Muscle layer of colon (tissue), 2 donors: ENCODE data around the gene RHOA.
A peak's percentile ranks its signal among the peaks of the same experiment; 100 is the strongest.
"Not testable (repeated sequence)": the region's sequence is repeated elsewhere in the genome, so short reads cannot be mapped to it uniquely, and the experiment has no call there.

Experiments
- H3K27ac ChIP-seq: one replicate; pipeline ENCODE4 v1.7.0; 2013; ENCODE audit warnings: low read depth, mild to moderate bottlenecking, low read length, moderate library complexity
- H3K27me3 ChIP-seq, 2 donors: one replicate each; pipeline ENCODE4 v1.7.0; 2013; ENCODE audit warnings: low read length in 2 of 2, mild to moderate bottlenecking in 2 of 2; ENCODE audit not compliant: insufficient read depth in 2 of 2, control insufficient read depth in 1 of 2
- H3K36me3 ChIP-seq: one replicate; pipeline ENCODE4 v1.7.0; 2013; ENCODE audit warnings: mild to moderate bottlenecking, low read length; ENCODE audit not compliant: insufficient read depth
- H3K4me1 ChIP-seq: one replicate; pipeline ENCODE4 v1.7.0; 2013; ENCODE audit warnings: mild to moderate bottlenecking, low read length; ENCODE audit not compliant: insufficient read depth
- H3K4me3 ChIP-seq, 2 donors: one replicate each; pipeline ENCODE4 v1.7.0; 2013; ENCODE audit warnings: low read length in 2 of 2, low read depth in 1 of 2, mild to moderate bottlenecking in 1 of 2, moderate library complexity in 1 of 2
- H3K9ac ChIP-seq: one replicate; pipeline ENCODE4 v1.7.0; 2013; ENCODE audit warnings: low read length
- H3K9me3 ChIP-seq: one replicate; pipeline ENCODE4 v1.7.0; 2013; ENCODE audit warnings: mild to moderate bottlenecking, low read length
- donor health status: abdominal sarcoma.
- donor health status: Adenocarcinoma of cecum.

RHOA gene

GRCh38 chr3:49339941-49340800, 71.6 kb downstream of the RHOA start, which contains the start of gene USP4:
USP4 (minus strand) TSS chr3:49340053; CDS start chr3:49340024, 29 bp downstream.
- H3K9ac ChIP-seq: peak within 1 kb of the TSS; percentile 83
- peak within 1 kb of the TSS; percentile 100 for H3K27ac ChIP-seq
- H3K4me3 ChIP-seq: peak within 1 kb of the TSS; percentile 84 to 99
- H3K36me3 ChIP-seq: peaks cover 14% of the 10 kb centered on the region
- no peaks in the 10 kb centered on the region for H3K9me3 ChIP-seq
- peaks cover 11% of the 10 kb centered on the region for H3K4me1 ChIP-seq
- no peaks in the 10 kb centered on the region for H3K27me3 ChIP-seq

- no peaks in the 10 kb centered on the region for H3K27me3 ChIP-seq
- H3K4me3 ChIP-seq: peak overlapping the region; percentile 84 to 99
- peak overlapping the region; percentile 100 for H3K27ac ChIP-seq
- H3K9ac ChIP-seq: peak overlapping the region; percentile 69
- peaks cover 11% of the 10 kb centered on the region for H3K4me1 ChIP-seq
- peaks cover 21% of the 10 kb centered on the region for H3K36me3 ChIP-seq
- no peaks in the 10 kb centered on the region for H3K9me3 ChIP-seq
Observed at GRCh38 chr3:49339581-49339940, 72.2 kb downstream of the RHOA start.

GRCh38 chr3:49333916-49334633, 77.7 kb downstream of the RHOA start:
- Histone ChIP-seq H3K36me3 (peaks cover 43% of the 10 kb centered on the region), H3K9ac (no peak overlapping the region), H3K4me3 (no peak overlapping the region), H3K27me3 (no peaks in the 10 kb centered on the region), H3K4me1 (peaks cover 5% of the 10 kb centered on the region), H3K27ac (no peak overlapping the region), H3K9me3 (no peaks in the 10 kb centered on the region)

- Histone ChIP-seq H3K9ac (no peak overlapping the region), H3K4me3 (no peak overlapping the region), H3K27me3 (no peaks in the 10 kb centered on the region), H3K9me3 (no peaks in the 10 kb centered on the region), H3K27ac (no peak overlapping the region), H3K36me3 (peaks cover 43% of the 10 kb centered on the region), H3K4me1 (peaks cover 4% of the 10 kb centered on the region)
Observed at GRCh38 chr3:49333091-49333490, 78.7 kb downstream of the RHOA start.

GRCh38 chr3:49329186-49329585, 82.6 kb downstream of the RHOA start:
- H3K9ac ChIP-seq: no peak overlapping the region
- H3K27me3 ChIP-seq: no peaks in the 10 kb centered on the region
- H3K36me3 ChIP-seq: peaks cover 50% of the 10 kb centered on the region
- H3K4me1 ChIP-seq: peaks cover 1% of the 10 kb centered on the region
- H3K27ac ChIP-seq: no peak overlapping the region
- no peak overlapping the region for H3K4me3 ChIP-seq
- H3K9me3 ChIP-seq: no peaks in the 10 kb centered on the region

GRCh38 chr3:49328350-49328749, 83.4 kb downstream of the RHOA start:
- H3K27me3 ChIP-seq, H3K9ac ChIP-seq, H3K27ac ChIP-seq, H3K4me1 ChIP-seq, H3K4me3 ChIP-seq, H3K9me3 ChIP-seq: not testable (repeated sequence)
- H3K36me3 ChIP-seq: peaks cover 53% of the 10 kb centered on the region

- Histone ChIP-seq H3K36me3 (peaks cover 48% of the 10 kb centered on the region), H3K27me3 (no peaks in the 10 kb centered on the region), H3K4me1 (no peaks in the 10 kb centered on the region), H3K27ac (no peak overlapping the region), H3K9ac (no peak overlapping the region), H3K9me3 (no peaks in the 10 kb centered on the region), H3K4me3 (no peak overlapping the region)
Observed at GRCh38 chr3:49327485-49327884, 84.3 kb downstream of the RHOA start.

- Histone ChIP-seq H3K9ac (no peak overlapping the region), H3K27me3 (no peaks in the 10 kb centered on the region), H3K36me3 (peaks cover 55% of the 10 kb centered on the region)
Observed at GRCh38 chr3:49324768-49325167, 87.0 kb downstream of the RHOA start.

GRCh38 chr3:49316696-49317457, 94.9 kb downstream of the RHOA start:
- H3K4me3 ChIP-seq: no peak overlapping the region
- peaks cover 46% of the 10 kb centered on the region for H3K36me3 ChIP-seq
- no peaks in the 10 kb centered on the region for H3K9me3 ChIP-seq
- H3K9ac ChIP-seq: no peak overlapping the region
- no peaks in the 10 kb centered on the region for H3K27me3 ChIP-seq
- H3K4me1 ChIP-seq: no peaks in the 10 kb centered on the region
- no peak overlapping the region for H3K27ac ChIP-seq

More at GRCh38 chr3:49324768-49325167, 87.0 kb downstream of the RHOA start:
- Histone ChIP-seq H3K4me1 (no peaks in the 10 kb centered on the region), H3K9me3 (no peaks in the 10 kb centered on the region), H3K4me3 (no peak overlapping the region), H3K27ac (no peak overlapping the region)

- H3K9me3 ChIP-seq: no peaks in the 10 kb centered on the region
- no peaks in the 10 kb centered on the region for H3K4me1 ChIP-seq
- H3K27ac ChIP-seq: no peak overlapping the region
- peaks cover 50% of the 10 kb centered on the region for H3K36me3 ChIP-seq
- no peak overlapping the region for H3K4me3 ChIP-seq
- no peaks in the 10 kb centered on the region for H3K27me3 ChIP-seq
- H3K9ac ChIP-seq: no peak overlapping the region
Observed at GRCh38 chr3:49313896-49314688, 97.7 kb downstream of the RHOA start.
